K562 (cell line): Measurements from ENCODE around the gene LAMA3. TPM values are rescaled to one million over a fixed set of nuclear protein-coding genes. Genes with fewer than 3 reads are reported as not detected.

ENCODE experiments used
- BDP1 ChIP-seq: IDR thresholded peaks from 3 replicates; pipeline ENCODE4 v1.6.1; 2011; ENCODE audit not compliant: insufficient read length, insufficient read depth
- CBFB ChIP-seq: sonication (generic); formaldehyde crosslinking; IDR thresholded peaks from 2 replicates; pipeline ENCODE4 v1.4.0; 2020; ENCODE audit warnings: mild to moderate bottlenecking, missing genetic modification reagents
- CBX1 ChIP-seq: sonication (generic); IDR thresholded peaks from 2 replicates; pipeline ENCODE4 v1.6.1; 2016; ENCODE audit warnings: antibody characterized with exemption, low read depth, mild to moderate bottlenecking
- CREM ChIP-seq: IDR thresholded peaks from 2 replicates; pipeline ENCODE4 v1.6.1; 2014; ENCODE audit warnings: antibody characterized with exemption, low read depth
- FOXA1 ChIP-seq: fragments of 450-650 bp; IDR thresholded peaks from 2 replicates; pipeline ENCODE4 v1.6.1; 2016; ENCODE audit warnings: mild to moderate bottlenecking, borderline replicate concordance
- GATAD2B ChIP-seq: fragments of 450-650 bp; IDR thresholded peaks from 2 replicates; pipeline ENCODE4 v1.6.1; 2017; ENCODE audit warnings: mild to moderate bottlenecking, borderline replicate concordance
- KDM5B ChIP-seq: fragments of 200-600 bp; sonication (generic); IDR thresholded peaks from 2 replicates; pipeline ENCODE4 v1.6.1; 2012; ENCODE audit warnings: low read depth, mild to moderate bottlenecking, moderate library complexity, low read length, control low read depth, inconsistent platforms; ENCODE audit not compliant: insufficient replicate concordance
- L3MBTL2 ChIP-seq: fragments of 450-650 bp; IDR thresholded peaks from 2 replicates; pipeline ENCODE4 v1.6.1; 2016; ENCODE audit warnings: mild to moderate bottlenecking, moderate library complexity
- LARP7 ChIP-seq: fragments of 450-650 bp; IDR thresholded peaks from 2 replicates; pipeline ENCODE4 v1.6.1; 2016
- MTA3 ChIP-seq: fragments of 450-650 bp; formaldehyde crosslinking; IDR thresholded peaks from 2 replicates; pipeline ENCODE4 v1.6.1; 2017; ENCODE audit warnings: mild to moderate bottlenecking, borderline replicate concordance
- PHF21A ChIP-seq: fragments of 450-650 bp; IDR thresholded peaks from 2 replicates; pipeline ENCODE4 v1.6.1; 2017; ENCODE audit warnings: low read depth, borderline replicate concordance
- SMARCA5 ChIP-seq: fragments of 450-650 bp; IDR thresholded peaks from 2 replicates; pipeline ENCODE4 v1.6.1; 2016
- SOX6 ChIP-seq: fragments of 450-650 bp; IDR thresholded peaks from 2 replicates; pipeline ENCODE4 v1.6.1; 2014; ENCODE audit warnings: mild to moderate bottlenecking
- ZFP30 ChIP-seq: fragments of 250-450 bp; sonication (Bioruptor Pico); IDR thresholded peaks from 2 replicates; pipeline ENCODE4 v1.8.0; 2022; ENCODE audit warnings: moderate library complexity, mild to moderate bottlenecking, inconsistent platforms, borderline replicate concordance
- ZNF444 ChIP-seq: fragments of 250-450 bp; sonication (Bioruptor Pico); IDR thresholded peaks from 2 replicates; pipeline ENCODE4 v1.4.0; 2020; ENCODE audit warnings: mild to moderate bottlenecking, moderate library complexity
- polyA plus RNA-seq, 8 experiments: library from polyadenylated mRNA; depleted of rRNA in 4 of 8; stranded (reverse) in 5 of 8; unstranded in 3 of 8; fragments of >200 nt; fragmentation: Nextera tagmentation in 2 of 8; fragmentation: Illumina TruSeq in 1 of 8; extraction: Ambion mirVana in 2 of 8; extraction: Trizol in 1 of 8; gene quantifications; 2 replicates each; pipeline versions ENCODE4 v1.2.1 to v1.2.3, GENCODE V29; 2011 to 2014; ENCODE audit warnings: inconsistent platforms in 1 of 8, missing spikeins in 1 of 8
- total RNA-seq, 7 experiments: library from RNA; depleted of rRNA in 6 of 7; stranded (reverse); fragments of >200 nt in 6 of 7; fragmentation: Illumina TruSeq in 2 of 7; extraction: Trizol in 2 of 7; gene quantifications; 2 replicates each; pipeline versions ENCODE4 v1.2.1 to v1.2.3, GENCODE V29; 2011 to 2021; ENCODE audit warnings: low replicate concordance in 1 of 7
- TF ChIP-seq, protein P1 (sequence below): fragments of 450-650 bp; formaldehyde crosslinking; IDR thresholded peaks from 2 replicates; pipeline ENCODE4 v1.4.0; 2020; ENCODE audit warnings: mild to moderate bottlenecking
- TF ChIP-seq, protein P2 (sequence below): fragments of 450-650 bp; IDR thresholded peaks from 2 replicates; pipeline ENCODE4 v1.6.1; 2016
- TF ChIP-seq, protein P3 (sequence below): fragments of 250-450 bp; sonication (Bioruptor Pico); IDR thresholded peaks from 2 replicates; pipeline ENCODE4 v1.8.0; 2022; ENCODE audit warnings: inconsistent platforms, mild to moderate bottlenecking, moderate library complexity, borderline replicate concordance
- TF ChIP-seq, protein P4 (sequence below): fragments of 250-450 bp; sonication (Bioruptor Pico); IDR thresholded peaks from 2 replicates; pipeline ENCODE4 v1.5.0; 2021
- TF ChIP-seq, protein P5 (sequence below): fragments of 450-650 bp; IDR thresholded peaks from 2 replicates; pipeline ENCODE4 v1.6.1; 2016; ENCODE audit warnings: mild to moderate bottlenecking
- TF ChIP-seq, protein P6 (sequence below): IDR thresholded peaks from 2 replicates; pipeline ENCODE4 v1.6.1; 2014; ENCODE audit warnings: antibody characterized with exemption

LAMA3 gene
- total and polyA plus RNA-seq, 9 of the 15 experiments (the other 6 are each of a cell fraction or from before 2014, with no cell fraction given) = 0.07 TPM; not detected in 8

DNA sequence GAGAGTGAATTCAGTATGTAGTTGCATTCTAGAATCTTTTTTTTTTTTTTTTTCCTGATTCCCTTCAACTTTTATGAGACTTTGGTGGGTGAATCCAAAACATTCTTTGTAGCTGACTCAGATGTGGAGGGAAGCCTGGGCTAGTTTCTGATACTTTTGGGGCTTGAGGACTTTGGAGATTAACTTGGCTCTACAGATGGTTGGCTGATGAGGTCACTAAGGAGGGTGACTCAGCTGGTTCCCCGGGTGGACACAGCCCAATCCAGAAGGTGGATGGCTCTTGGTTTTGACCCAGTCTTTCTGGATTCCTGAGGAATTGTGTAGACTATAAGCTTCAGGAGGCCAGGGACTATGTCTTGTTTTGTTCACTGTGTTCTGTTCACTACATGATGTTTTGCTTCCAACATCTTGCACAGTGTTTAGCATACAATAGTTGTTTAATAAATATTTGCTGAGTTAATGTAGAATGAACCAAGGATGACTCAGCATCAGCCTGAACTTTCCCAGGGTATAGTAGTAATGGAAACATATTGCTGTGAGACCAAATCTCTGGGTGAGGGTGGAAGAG, 30.5 kb downstream of the LAMA3 start (continued):
- TF ChIP-seq, protein P1, sequence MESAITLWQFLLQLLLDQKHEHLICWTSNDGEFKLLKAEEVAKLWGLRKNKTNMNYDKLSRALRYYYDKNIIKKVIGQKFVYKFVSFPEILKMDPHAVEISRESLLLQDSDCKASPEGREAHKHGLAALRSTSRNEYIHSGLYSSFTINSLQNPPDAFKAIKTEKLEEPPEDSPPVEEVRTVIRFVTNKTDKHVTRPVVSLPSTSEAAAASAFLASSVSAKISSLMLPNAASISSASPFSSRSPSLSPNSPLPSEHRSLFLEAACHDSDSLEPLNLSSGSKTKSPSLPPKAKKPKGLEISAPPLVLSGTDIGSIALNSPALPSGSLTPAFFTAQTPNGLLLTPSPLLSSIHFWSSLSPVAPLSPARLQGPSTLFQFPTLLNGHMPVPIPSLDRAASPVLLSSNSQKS = no peak
- TF ChIP-seq CREM = peak; percentile 37; the same call in 1 of the 2 replicates
- no peak; the same call in 1 of the 2 replicates for TF ChIP-seq GATAD2B
- TF ChIP-seq SMARCA5 = no peak
- no peak for TF ChIP-seq ZNF444 (CRISPR knock-in tag)
- TF ChIP-seq, protein P2, sequence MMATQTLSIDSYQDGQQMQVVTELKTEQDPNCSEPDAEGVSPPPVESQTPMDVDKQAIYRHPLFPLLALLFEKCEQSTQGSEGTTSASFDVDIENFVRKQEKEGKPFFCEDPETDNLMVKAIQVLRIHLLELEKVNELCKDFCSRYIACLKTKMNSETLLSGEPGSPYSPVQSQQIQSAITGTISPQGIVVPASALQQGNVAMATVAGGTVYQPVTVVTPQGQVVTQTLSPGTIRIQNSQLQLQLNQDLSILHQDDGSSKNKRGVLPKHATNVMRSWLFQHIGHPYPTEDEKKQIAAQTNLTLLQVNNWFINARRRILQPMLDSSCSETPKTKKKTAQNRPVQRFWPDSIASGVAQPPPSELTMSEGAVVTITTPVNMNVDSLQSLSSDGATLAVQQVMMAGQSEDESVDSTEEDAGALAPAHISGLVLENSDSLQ = no peak
- no peak for TF ChIP-seq CBX1
- TF ChIP-seq, protein P3, sequence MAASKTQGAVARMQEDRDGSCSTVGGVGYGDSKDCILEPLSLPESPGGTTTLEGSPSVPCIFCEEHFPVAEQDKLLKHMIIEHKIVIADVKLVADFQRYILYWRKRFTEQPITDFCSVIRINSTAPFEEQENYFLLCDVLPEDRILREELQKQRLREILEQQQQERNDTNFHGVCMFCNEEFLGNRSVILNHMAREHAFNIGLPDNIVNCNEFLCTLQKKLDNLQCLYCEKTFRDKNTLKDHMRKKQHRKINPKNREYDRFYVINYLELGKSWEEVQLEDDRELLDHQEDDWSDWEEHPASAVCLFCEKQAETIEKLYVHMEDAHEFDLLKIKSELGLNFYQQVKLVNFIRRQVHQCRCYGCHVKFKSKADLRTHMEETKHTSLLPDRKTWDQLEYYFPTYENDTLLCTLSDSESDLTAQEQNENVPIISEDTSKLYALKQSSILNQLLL (CRISPR knock-in tag) = no peak
- TF ChIP-seq PHF21A = no peak
- peak; percentile 49; the same call in 1 of the 2 replicates for TF ChIP-seq SOX6
- no peak for TF ChIP-seq ZFP30 (CRISPR knock-in tag)
- TF ChIP-seq BDP1 = no peak
- peak; percentile 38; the same call in 1 of the 2 replicates for TF ChIP-seq MTA3
- no peak for TF ChIP-seq LARP7
- 0 out of 2 replicates have a peak, but pooled peaks have one; percentile 20 for TF ChIP-seq L3MBTL2
- no peak for TF ChIP-seq CBFB (CRISPR knock-in tag)
- TF ChIP-seq, protein P4, sequence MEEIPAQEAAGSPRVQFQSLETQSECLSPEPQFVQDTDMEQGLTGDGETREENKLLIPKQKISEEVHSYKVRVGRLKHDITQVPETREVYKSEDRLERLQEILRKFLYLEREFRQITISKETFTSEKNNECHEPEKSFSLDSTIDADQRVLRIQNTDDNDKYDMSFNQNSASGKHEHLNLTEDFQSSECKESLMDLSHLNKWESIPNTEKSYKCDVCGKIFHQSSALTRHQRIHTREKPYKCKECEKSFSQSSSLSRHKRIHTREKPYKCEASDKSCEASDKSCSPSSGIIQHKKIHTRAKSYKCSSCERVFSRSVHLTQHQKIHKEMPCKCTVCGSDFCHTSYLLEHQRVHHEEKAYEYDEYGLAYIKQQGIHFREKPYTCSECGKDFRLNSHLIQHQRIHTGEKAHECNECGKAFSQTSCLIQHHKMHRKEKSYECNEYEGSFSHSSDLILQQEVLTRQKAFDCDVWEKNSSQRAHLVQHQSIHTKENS = no peak
- TF ChIP-seq, protein P5, sequence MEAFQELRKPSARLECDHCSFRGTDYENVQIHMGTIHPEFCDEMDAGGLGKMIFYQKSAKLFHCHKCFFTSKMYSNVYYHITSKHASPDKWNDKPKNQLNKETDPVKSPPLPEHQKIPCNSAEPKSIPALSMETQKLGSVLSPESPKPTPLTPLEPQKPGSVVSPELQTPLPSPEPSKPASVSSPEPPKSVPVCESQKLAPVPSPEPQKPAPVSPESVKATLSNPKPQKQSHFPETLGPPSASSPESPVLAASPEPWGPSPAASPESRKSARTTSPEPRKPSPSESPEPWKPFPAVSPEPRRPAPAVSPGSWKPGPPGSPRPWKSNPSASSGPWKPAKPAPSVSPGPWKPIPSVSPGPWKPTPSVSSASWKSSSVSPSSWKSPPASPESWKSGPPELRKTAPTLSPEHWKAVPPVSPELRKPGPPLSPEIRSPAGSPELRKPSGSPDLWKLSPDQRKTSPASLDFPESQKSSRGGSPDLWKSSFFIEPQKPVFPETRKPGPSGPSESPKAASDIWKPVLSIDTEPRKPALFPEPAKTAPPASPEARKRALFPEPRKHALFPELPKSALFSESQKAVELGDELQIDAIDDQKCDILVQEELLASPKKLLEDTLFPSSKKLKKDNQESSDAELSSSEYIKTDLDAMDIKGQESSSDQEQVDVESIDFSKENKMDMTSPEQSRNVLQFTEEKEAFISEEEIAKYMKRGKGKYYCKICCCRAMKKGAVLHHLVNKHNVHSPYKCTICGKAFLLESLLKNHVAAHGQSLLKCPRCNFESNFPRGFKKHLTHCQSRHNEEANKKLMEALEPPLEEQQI = no peak
- TF ChIP-seq KDM5B = no peak
- TF ChIP-seq FOXA1 = no peak
- TF ChIP-seq, protein P6, sequence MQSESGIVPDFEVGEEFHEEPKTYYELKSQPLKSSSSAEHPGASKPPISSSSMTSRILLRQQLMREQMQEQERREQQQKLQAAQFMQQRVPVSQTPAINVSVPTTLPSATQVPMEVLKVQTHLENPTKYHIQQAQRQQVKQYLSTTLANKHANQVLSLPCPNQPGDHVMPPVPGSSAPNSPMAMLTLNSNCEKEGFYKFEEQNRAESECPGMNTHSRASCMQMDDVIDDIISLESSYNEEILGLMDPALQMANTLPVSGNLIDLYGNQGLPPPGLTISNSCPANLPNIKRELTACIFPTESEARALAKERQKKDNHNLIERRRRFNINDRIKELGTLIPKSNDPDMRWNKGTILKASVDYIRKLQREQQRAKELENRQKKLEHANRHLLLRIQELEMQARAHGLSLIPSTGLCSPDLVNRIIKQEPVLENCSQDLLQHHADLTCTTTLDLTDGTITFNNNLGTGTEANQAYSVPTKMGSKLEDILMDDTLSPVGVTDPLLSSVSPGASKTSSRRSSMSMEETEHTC = no peak
